Measurements from ENCODE around the gene CEMIP.

Gene CEMIP

DNA sequence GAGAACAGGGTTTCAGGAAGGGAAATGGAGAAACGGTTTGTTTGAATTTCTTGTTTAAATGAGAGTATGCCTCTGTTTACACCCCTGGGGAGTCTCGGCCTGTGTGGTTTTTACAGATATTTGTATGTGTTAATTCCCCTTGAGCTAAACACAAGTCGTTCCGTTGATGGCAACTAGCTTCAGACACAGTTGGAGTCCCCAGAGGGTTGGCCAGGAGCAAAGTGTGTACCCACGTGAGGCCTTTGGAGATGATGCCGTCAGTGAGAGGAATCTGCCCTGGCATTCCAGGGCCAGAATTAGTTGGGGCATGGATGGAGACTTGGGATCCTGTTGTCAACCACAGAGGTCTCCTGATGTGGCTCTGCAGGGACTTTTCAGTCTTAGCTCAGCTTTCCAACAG is 44.0 kb downstream of the CEMIP start:
- Histone ChIP-seq H3K27ac (ENCODE audit: low read depth, low read length) (no peak overlapping the region), H3K27me3 (ENCODE audit: low read length) (no peaks in the 10 kb centered on the region), H3K4me2 (ENCODE audit: low read depth, low read length, poor library complexity, severe bottlenecking) (no peak overlapping the region), H3K9me3 (ENCODE audit: insufficient read depth, low read length) (no peaks in the 10 kb centered on the region), H3K9ac (ENCODE audit: low read length) (no peak overlapping the region), H3K4me3 (ENCODE audit: insufficient read depth, low read length, poor library complexity, severe bottlenecking) (no peak overlapping the region), H3K79me2 (ENCODE audit: insufficient read depth, low read length) (no peaks in the 10 kb centered on the region), H3F3A (ENCODE audit: insufficient read depth) (no peaks in the 10 kb centered on the region), H2AFZ (ENCODE audit: low read depth, low read length, severe bottlenecking) (no peak overlapping the region), H3K9me2 (replicated peaks; ENCODE audit: insufficient read depth, low read length) (no peaks in the 10 kb centered on the region), H3K36me3 (ENCODE audit: low read length) (no peaks in the 10 kb centered on the region), H4K20me1 (ENCODE audit: low read depth, low read length) (no peaks in the 10 kb centered on the region)
- TF ChIP-seq EZH2phosphoT487 (conservative IDR thresholded peaks at IDR 0.05; ENCODE audit: low read length) = no peak
- TF ChIP-seq, protein P1, sequence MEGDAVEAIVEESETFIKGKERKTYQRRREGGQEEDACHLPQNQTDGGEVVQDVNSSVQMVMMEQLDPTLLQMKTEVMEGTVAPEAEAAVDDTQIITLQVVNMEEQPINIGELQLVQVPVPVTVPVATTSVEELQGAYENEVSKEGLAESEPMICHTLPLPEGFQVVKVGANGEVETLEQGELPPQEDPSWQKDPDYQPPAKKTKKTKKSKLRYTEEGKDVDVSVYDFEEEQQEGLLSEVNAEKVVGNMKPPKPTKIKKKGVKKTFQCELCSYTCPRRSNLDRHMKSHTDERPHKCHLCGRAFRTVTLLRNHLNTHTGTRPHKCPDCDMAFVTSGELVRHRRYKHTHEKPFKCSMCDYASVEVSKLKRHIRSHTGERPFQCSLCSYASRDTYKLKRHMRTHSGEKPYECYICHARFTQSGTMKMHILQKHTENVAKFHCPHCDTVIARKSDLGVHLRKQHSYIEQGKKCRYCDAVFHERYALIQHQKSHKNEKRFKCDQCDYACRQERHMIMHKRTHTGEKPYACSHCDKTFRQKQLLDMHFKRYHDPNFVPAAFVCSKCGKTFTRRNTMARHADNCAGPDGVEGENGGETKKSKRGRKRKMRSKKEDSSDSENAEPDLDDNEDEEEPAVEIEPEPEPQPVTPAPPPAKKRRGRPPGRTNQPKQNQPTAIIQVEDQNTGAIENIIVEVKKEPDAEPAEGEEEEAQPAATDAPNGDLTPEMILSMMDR (IDR thresholded peaks at IDR 0.05; ENCODE audit: insufficient read depth, low read length, poor library complexity, severe bottlenecking) = no peak

DNA sequence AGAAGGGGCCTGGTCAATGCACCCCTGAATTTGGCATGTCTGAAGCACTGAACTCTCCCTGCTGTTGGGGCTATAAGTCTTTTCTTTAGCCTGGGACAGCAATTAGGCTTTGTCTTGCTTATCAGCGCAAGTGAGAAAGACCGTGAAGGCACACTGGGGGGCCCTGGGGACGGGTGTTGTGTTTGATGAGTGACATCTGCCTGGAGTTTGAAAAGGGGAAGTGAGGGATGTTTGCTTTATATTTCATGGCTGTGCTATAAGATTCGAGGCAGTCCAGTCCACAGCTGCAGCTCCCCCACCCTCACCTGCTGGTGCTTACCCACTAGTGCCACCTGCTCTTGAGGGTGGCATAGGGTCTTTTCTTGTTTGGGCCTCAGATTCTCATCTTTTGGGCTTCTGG is 44.8 kb downstream of the CEMIP start:
- Histone ChIP-seq H3K27ac (ENCODE audit: low read depth, low read length) (no peak overlapping the region), H3K9ac (ENCODE audit: low read length) (no peak overlapping the region), H3K4me3 (ENCODE audit: insufficient read depth, low read length, poor library complexity, severe bottlenecking) (no peak overlapping the region), H4K20me1 (ENCODE audit: low read depth, low read length) (no peaks in the 10 kb centered on the region), H3K4me2 (ENCODE audit: low read depth, low read length, poor library complexity, severe bottlenecking) (no peak overlapping the region), H3K36me3 (ENCODE audit: low read length) (no peaks in the 10 kb centered on the region), H3K27me3 (ENCODE audit: low read length) (no peaks in the 10 kb centered on the region), H3F3A (ENCODE audit: insufficient read depth) (no peaks in the 10 kb centered on the region), H3K79me2 (ENCODE audit: insufficient read depth, low read length) (no peaks in the 10 kb centered on the region), H2AFZ (ENCODE audit: low read depth, low read length, severe bottlenecking) (no peak overlapping the region), H3K9me2 (replicated peaks; ENCODE audit: insufficient read depth, low read length) (no peaks in the 10 kb centered on the region), H3K9me3 (ENCODE audit: insufficient read depth, low read length) (no peaks in the 10 kb centered on the region)
- no peak for TF ChIP-seq EZH2phosphoT487 (conservative IDR thresholded peaks at IDR 0.05; ENCODE audit: low read length)
- TF ChIP-seq, protein P1 (IDR thresholded peaks at IDR 0.05; ENCODE audit: insufficient read depth, low read length, poor library complexity, severe bottlenecking) = no peak

GRCh38 chr15:80825361-80826030 is 46.3 kb downstream of the CEMIP start:
- no peaks in the 10 kb centered on the region for H4K20me1 ChIP-seq (ENCODE audit: low read depth, low read length)
- H3K9ac ChIP-seq (ENCODE audit: low read length) = no peak overlapping the region
- H3K27ac ChIP-seq (ENCODE audit: low read depth, low read length) = no peak overlapping the region
- no peaks in the 10 kb centered on the region for H3K27me3 ChIP-seq (ENCODE audit: low read length)
- no peak overlapping the region for H3K4me3 ChIP-seq (ENCODE audit: insufficient read depth, low read length, poor library complexity, severe bottlenecking)
- H3K9me2 ChIP-seq (replicated peaks; ENCODE audit: insufficient read depth, low read length) = no peaks in the 10 kb centered on the region
- H2AFZ ChIP-seq (ENCODE audit: low read depth, low read length, severe bottlenecking) = no peak overlapping the region
- no peaks in the 10 kb centered on the region for H3K9me3 ChIP-seq (ENCODE audit: insufficient read depth, low read length)
- no peak for TF ChIP-seq EZH2phosphoT487 (conservative IDR thresholded peaks at IDR 0.05; ENCODE audit: low read length)
- TF ChIP-seq, protein P1 (IDR thresholded peaks at IDR 0.05; ENCODE audit: insufficient read depth, low read length, poor library complexity, severe bottlenecking) = no peak
- H3K4me2 ChIP-seq (ENCODE audit: low read depth, low read length, poor library complexity, severe bottlenecking) = no peak overlapping the region
- H3F3A ChIP-seq (ENCODE audit: insufficient read depth) = no peaks in the 10 kb centered on the region
- H3K36me3 ChIP-seq (ENCODE audit: low read length) = no peaks in the 10 kb centered on the region
- H3K79me2 ChIP-seq (ENCODE audit: insufficient read depth, low read length) = no peaks in the 10 kb centered on the region

All from SU-DHL-6 (cell line).